Amygdala (tissue), 56 donors: ENCODE measurements around the gene CAP2.
"Not testable (repeated sequence)": the region's sequence is repeated elsewhere in the genome, so short reads cannot be mapped to it uniquely, and the experiment has no call there.

Experiments
- DNase-seq, 56 donors: peaks; one replicate each; lab custom pipeline; 2025; lab: John Stamatoyannopoulos, UW

Gene CAP2

DNA sequence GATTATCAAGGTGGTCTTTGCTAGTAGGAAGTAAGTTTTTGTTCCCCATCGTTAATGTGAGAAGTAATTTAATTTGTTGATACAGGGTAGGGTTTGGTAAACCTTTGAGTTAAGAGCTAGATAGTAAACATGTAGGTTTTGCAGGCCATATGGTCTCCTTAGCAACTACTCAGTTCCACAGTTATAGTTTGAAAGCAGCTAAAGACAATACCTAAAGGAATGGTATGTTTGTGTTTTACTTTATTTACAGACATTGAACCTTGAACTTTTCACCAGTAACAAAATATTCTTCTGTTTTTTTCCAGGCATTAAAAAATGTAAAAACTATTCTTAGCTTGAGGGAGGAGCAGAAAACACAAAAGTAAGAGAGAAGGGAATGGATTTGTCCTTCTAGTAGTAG, 1.7 kb downstream of the CAP2 start:
- no peak for DNase-seq

GRCh38 chr6:17396256-17396655, 2.9 kb downstream of the CAP2 start:
- no peak for DNase-seq

DNA sequence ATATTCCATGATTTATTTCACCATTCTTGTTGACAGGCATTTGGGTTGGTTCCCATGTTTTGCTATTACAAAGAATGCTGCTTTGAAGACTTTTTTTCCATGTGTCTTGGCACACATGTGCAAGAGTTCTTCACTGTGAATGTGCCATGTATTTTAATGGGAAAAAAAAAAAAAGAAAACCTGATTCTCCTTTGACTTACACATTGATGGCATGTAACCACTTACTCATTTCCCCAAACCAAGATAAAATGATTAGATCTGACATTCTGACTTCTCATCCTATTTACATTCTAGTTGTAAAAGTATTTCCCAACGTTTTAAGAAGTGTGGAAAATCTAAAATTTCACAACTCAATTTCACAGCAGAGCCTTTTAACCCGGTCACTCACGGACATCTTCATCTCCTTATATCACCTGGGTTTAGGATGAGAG, 4.4 kb downstream of the CAP2 start:
- DNase-seq = no peak

- not testable (repeated sequence) for DNase-seq
Observed at GRCh38 chr6:17405181-17405943, 12.0 kb downstream of the CAP2 start.

DNA sequence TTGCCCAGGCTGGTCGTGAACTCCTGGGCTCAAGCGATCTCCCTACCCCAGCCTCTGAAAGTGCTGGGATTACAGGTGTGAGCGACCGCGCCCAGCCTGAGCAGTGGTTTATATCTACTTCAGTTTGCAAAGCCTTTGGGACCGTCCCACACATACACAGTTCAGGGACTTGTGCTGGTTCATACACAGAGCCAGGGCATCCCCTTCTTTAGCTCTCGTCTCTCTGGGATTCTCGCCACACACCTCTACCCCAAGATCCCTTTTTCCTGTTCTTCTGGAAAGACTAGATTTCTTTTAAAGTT, 12.5 kb downstream of the CAP2 start:
- DNase-seq = no peak

DNA sequence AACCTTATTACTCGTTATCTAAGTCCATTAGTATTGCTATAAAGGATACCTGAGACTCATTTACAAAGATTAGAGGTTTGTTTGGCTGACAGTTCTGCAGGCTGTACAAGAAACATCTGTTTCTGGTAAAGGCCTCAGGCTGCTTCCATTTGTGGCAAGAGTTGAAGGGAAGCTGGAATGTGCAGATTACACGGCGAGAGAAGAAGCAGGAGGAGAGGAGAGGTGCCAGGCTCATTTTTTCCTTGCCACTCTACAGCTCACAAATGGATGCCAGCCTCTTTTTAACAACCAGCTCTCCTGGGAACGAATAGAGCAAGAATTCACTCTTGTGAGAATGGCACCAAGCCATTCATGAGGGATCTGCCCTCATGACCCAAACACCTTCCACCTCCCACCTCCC, 14.7 kb downstream of the CAP2 start:
- DNase-seq = no peak

DNA sequence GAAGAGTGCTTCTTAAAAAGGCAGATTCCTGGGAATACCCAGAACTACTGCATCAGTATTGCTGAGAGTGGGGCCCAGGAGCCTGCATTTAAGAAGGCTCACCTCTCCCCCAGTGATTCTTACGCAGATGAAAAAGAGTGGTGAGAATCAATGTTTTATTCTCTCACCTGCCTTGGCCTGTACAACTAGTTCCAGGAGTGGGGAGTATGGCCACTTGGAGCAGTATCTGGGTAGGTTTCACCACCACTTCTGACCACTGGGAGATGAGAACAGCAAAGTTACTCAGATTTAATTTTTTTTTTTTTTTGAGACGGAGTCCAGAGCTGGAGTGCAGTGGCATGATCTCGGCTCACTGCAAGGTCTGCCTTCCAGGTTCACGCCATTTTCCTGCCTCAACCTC, 16.9 kb downstream of the CAP2 start:
- no peak for DNase-seq

DNA sequence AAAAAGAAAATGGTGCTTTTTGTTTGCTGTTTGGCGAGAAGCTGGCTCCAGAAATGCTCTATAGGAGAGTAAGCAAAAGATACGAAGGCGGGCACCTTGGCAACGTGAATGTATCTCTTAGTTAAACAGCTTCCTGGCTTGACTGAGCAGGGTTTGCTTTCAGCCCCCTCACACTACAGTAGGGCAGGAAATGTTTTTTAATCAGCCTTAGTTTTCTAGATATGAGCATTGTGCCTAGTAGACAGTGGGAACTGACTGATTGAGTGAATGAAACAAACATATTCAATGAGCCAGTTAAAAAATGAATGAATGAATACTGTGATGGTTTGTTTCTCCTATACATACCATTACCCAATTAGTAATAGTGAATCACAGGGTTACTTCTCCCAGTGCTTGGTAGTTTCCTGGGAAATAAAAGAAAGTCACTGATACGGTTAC, 19.9 kb downstream of the CAP2 start:
- peak in 20 of 56 donors; percentile 0 to 63 (median 12) for DNase-seq

- DNase-seq = not testable (repeated sequence)
Observed at GRCh38 chr6:17414395-17414794, 21.0 kb downstream of the CAP2 start.

DNA sequence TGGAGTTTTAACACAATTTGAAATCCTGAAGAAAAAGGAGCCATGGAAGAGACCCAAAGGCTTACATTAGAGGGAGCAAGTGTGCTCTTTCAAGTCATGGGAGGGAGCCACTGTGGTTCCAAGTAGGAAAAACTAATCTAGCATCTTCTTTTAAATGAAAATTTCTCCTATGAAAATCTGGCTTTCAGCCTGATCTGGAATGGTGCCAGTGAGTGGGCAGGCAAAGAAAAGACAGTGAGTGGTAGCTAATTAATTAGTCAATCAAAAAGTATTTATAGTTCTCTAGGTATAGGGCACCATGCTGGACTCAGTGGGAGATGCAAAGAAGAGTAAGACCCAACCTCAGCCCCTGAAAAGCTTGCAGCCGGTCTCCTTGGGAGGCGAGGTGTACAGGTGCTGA, 21.9 kb downstream of the CAP2 start:
- peak in 2 of 56 donors; percentile 3 to 26 for DNase-seq

DNA sequence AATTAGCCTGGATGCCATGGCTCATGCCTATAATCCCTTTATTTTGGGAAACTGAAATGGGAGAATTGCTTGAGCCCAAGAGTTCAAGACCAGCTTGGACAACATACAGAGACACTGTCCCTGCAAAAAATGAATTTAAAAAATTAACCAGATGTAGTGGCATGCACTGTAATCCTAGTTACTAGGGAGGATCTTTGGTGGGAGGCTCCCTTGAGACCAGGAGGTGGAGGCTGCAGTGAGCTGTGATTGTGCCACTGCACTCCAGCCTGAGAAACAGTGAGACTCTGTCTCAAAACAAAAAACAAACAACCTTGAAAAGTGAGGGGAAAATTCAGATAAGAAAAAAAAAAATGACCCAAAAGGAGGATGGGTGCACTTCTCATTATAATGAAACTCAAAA, 23.4 kb downstream of the CAP2 start:
- DNase-seq = no peak

- DNase-seq = no peak
Observed at GRCh38 chr6:17417817-17418216, 24.4 kb downstream of the CAP2 start.

DNA sequence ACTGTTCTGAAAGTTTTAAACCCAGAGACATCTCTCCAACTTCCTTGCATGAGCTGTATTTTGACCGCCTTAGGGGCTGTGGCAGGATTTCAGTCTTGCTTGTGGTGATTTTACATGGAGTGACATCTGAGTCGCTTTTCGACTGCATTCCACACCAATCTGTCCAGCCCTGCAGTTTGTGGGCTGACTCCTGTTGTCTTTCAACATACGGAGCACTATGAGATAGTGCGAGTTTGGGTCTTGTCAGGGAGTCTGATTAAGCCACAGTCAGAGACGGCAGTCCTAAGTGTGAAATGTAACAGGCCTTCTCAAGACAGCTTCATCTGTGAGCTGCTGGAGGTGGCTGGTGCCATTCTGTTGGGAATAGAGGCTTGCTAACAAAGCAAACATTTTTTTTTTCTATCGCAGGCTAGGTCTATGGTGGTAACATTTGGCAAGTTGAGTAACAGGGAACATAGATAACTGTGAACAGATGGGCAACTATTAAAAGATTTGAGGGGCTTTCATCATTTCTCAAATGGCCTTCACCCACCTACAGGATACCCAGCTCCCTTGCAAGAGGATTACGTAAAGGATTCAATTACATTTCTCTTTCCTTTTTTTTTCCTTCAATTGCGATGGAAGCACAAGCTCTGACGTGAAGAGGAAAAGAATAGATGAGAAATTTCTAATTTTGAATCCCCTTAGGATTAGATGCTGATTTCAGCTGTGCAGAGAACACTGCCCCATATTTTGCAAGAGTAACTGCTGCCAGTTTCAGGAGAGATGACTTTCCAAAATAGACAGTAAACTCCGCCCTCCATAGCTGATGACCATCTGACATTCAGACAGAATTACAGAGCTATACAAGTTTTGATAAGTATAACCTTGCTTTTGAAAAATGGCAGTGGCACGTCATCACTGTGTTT, 25.1 kb downstream of the CAP2 start:
- DNase-seq = peak in 15 of 56 donors; percentile 1 to 58 (median 11)

DNA sequence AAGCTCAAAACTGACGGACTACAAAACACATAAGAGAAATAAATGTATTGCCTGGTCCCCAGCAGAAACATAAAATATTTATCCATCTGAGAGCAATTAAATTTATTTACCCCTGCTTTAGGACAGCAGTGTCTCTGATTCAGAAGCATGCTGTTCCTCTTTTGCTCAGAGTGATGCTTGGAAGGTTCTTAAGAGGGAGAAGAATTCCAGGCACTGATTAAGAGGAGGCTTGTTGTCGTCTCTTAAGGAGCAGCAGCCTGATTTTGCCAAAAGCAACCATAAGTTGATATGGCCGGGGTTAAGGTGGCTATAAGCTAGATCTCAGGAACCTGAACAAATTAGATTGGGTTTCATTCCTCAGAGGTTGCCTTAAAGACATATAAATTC, 25.8 kb downstream of the CAP2 start:
- no peak for DNase-seq

DNA sequence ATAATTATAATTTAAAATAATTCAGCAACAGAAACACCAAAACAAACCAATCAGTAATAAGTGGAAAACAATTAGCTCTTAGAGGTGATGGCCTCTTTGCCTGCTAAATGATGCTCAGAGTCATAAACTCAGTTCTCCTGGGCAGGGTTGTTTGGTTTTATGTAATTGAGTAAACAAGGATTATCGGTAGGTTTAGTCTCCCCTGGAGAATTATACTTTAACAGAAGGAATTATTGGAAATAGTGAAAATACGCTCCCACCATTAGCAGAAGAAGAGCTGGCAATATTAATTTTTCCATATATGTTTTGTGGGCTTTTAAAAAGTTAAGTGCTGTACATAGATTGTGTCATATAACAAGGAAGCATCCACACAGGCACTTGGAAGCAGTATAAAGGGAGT, 27.0 kb downstream of the CAP2 start:
- no peak for DNase-seq

GRCh38 chr6:17421406-17421805, 28.0 kb downstream of the CAP2 start:
- no peak for DNase-seq

DNA sequence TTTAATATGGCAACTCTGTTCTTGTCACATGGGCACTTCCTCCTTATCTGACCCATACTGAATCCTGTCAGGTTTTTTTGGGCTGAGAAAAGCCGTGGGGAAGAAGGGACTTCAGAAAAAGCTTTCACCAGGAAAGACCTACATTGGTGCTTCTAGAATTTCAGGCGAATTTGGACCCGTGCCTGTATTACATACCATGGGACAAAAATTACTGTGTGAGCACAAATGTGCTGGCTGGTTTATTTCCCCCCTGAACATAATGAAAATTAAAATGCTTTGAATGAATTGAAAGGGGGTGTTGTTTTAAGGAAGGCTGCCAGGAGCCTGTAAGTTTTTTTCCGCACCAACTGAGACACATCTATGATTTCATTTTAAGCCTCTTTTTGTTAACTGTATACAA, 29.6 kb downstream of the CAP2 start:
- no peak for DNase-seq

GRCh38 chr6:17427062-17427461, 33.7 kb downstream of the CAP2 start:
- no peak for DNase-seq

GRCh38 chr6:17427617-17428016, 34.2 kb downstream of the CAP2 start:
- no peak for DNase-seq

DNA sequence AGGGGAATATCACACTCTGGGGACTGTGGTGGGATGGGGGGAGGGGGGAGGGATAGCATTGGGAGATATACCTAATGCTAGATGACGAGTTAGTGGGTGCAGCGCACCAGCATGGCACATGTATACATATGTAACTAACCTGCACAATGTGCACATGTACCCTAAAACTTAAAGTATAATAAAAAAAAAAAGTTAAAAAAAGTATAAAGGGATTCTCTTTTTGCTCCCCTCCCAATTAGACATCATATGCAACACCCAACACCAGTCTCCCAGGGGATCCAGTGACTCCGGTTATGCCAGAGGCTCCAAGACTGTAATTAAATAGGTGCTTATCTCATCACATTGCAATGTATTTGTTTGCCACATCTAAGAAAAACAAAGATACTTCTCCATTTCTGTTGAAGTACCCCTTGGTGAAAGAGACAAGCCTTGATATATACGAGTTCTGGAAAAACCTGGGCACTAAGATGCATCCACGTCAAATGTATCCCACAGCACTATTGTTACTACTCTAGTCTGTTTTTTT, 35.3 kb downstream of the CAP2 start:
- DNase-seq = not testable (repeated sequence)

GRCh38 chr6:17429383-17430061, 36.1 kb downstream of the CAP2 start:
- no peak for DNase-seq
